ENCODE data around the gene SLC22A12.
"Not testable (repeated sequence)": the region's sequence is repeated elsewhere in the genome, so short reads cannot be mapped to it uniquely, and the experiment has no call there.

The SLC22A12 gene

GRCh38 chr11:64591257-64592233, 525 bp downstream of the SLC22A12 start:
- no peak for DNase-seq

GRCh38 chr11:64592234-64592615, 1.2 kb downstream of the SLC22A12 start:
- no peak for DNase-seq

GRCh38 chr11:64592656-64593055, 1.6 kb downstream of the SLC22A12 start:
- DNase-seq, result no peak

GRCh38 chr11:64593156-64594105, 2.4 kb downstream of the SLC22A12 start:
- DNase-seq, result no peak

GRCh38 chr11:64594159-64594939, 3.3 kb downstream of the SLC22A12 start:
- DNase-seq, result no peak

GRCh38 chr11:64595922-64596321, 4.9 kb downstream of the SLC22A12 start:
- DNase-seq, result not testable (repeated sequence)

- no peak for DNase-seq
These were observed 6.7 kb downstream of the SLC22A12 start for GRCh38 chr11:64597671-64598101.

- DNase-seq, result no peak
These were observed 7.2 kb downstream of the SLC22A12 start for GRCh38 chr11:64598106-64598796.

- no peak for DNase-seq
These were observed 8.0 kb downstream of the SLC22A12 start for GRCh38 chr11:64598797-64599697.

GRCh38 chr11:64599698-64600211, 8.7 kb downstream of the SLC22A12 start:
- DNase-seq, result no peak

- DNase-seq, result no peak
These were observed 9.4 kb downstream of the SLC22A12 start for GRCh38 chr11:64600281-64600992.

GRCh38 chr11:64601605-64602465, 10.8 kb downstream of the SLC22A12 start:
- no peak for DNase-seq

GRCh38 chr11:64602466-64603070, 11.5 kb downstream of the SLC22A12 start:
- no peak for DNase-seq

GRCh38 chr11:64603411-64604110, 12.5 kb downstream of the SLC22A12 start:
- DNase-seq, result no peak

- no peak for DNase-seq
These were observed 13.6 kb downstream of the SLC22A12 start for GRCh38 chr11:64604458-64605243.

GRCh38 chr11:64605244-64605560, 14.2 kb downstream of the SLC22A12 start:
- DNase-seq, result no peak

All from GOT3 (cell line).